GM12875 (cell line): ENCODE results near the gene HBG2.

Experiments
- H3K4me3 ChIP-seq: one replicate; pipeline ENCODE4 v1.5.1; 2011; ENCODE audit warnings: low read depth, low read length, control low read depth
- TF ChIP-seq, protein P1 (sequence below): IDR thresholded peaks from 2 replicates; pipeline ENCODE4 v1.5.1; 2011; ENCODE audit warnings: low read depth, mild to moderate bottlenecking, control low read depth, inconsistent platforms, low read length, moderate library complexity, borderline replicate concordance; ENCODE audit not compliant: insufficient read depth

The HBG2 gene

GRCh38 chr11:5274395-5274794 is 19.8 kb upstream of the HBG2 start:
- H3K4me3 ChIP-seq: no peak overlapping the region
- TF ChIP-seq, protein P1, sequence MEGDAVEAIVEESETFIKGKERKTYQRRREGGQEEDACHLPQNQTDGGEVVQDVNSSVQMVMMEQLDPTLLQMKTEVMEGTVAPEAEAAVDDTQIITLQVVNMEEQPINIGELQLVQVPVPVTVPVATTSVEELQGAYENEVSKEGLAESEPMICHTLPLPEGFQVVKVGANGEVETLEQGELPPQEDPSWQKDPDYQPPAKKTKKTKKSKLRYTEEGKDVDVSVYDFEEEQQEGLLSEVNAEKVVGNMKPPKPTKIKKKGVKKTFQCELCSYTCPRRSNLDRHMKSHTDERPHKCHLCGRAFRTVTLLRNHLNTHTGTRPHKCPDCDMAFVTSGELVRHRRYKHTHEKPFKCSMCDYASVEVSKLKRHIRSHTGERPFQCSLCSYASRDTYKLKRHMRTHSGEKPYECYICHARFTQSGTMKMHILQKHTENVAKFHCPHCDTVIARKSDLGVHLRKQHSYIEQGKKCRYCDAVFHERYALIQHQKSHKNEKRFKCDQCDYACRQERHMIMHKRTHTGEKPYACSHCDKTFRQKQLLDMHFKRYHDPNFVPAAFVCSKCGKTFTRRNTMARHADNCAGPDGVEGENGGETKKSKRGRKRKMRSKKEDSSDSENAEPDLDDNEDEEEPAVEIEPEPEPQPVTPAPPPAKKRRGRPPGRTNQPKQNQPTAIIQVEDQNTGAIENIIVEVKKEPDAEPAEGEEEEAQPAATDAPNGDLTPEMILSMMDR: no peak

DNA sequence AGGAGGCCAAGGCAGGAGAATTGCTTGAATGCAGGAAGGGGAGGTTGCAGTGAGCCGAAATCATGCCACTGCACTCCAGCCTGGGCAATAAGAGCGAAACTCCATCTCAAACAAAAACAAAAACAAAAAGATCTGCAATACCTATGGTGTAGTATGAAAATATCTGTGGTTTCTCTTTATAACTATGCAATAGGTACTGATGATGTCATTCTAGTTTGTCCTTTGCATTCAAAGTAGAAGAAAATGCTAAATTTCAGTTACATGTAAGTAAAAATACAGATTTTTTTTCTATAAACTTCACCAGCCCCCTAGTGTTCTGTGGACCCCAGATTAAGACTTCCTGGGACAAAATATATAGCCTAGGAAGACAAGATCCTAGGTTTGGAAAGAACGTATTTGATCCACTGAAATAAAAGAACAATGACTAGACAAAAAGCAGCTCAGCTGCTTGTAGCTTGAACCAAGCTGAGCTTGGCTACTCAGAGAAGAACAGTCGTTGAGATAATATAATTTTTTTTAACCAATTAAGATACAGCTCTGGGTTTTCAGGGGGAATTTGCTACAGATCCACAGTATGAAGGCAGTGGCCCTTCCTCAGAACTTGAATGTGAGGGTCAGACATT is 17.9 kb upstream of the HBG2 start:
- H3K4me3 ChIP-seq: no peak overlapping the region
- TF ChIP-seq, protein P1: no peak

DNA sequence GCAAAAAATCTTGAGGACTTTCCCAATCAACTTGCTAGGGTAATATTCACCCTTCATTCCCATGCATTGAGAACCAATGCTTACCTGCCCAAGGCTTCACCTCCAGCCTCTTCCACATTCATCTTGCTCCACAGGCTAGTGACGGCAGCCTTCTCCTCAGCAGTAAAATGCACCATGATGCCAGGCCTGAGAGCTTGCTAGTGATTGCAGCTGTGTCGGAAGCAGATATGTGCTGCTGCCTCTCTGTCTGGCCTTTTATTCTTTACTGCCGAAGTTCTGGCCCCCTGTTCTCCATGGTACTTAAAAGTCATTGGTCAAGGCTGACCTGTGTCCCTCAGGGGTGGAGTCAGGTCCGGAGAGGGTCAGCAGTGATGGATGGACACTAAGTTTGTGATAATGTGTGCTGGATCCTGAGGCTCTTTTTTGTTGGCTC is 15.2 kb upstream of the HBG2 start, which contains the start of gene HBE1:
HBE1 (minus strand) TSS at position 231 of the 433 bp plus-strand sequence; CDS start at position 176, 55 bp downstream.
- TF ChIP-seq, protein P1: no peak
- H3K4me3 ChIP-seq: no peak within 1 kb of the TSS

GRCh38 chr11:5267033-5267563 is 12.5 kb upstream of the HBG2 start:
- TF ChIP-seq, protein P1: no peak
- H3K4me3 ChIP-seq: no peak overlapping the region

- H3K4me3 ChIP-seq: no peak overlapping the region
- TF ChIP-seq, protein P1: no peak
These were observed 12.0 kb upstream of the HBG2 start for GRCh38 chr11:5266609-5267008.

DNA sequence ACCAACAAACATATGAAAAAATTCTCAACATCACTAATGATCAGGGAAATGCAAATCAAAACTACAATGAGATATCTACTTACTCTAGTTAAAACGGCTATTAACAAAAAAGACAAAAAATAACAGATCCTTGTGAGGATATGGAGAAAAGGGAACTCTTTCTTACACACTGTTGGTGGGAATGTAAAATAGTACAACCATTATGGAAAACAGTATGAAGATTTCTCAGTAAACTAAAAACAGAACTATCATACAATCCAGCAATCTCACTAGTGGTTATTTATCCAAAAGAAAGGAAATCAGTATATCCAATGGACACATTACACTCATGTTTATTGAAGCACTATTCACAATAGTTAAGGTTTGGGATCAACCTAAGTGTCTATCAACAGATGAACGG is 11.3 kb upstream of the HBG2 start:
- TF ChIP-seq, protein P1: no peak

More for the DNA sequence above, 11.3 kb upstream of the HBG2 start:
- no peak overlapping the region for H3K4me3 ChIP-seq
